ENCODE measurements around the gene GULP1.

Gene GULP1

GRCh38 chr2:188473306-188473705, 181.6 kb downstream of the GULP1 start:
- H3K36me3 ChIP-seq (ENCODE audit: control insufficient read depth, insufficient read depth, low read length): no peaks in the 10 kb centered on the region; the same call in 1 of the 2 replicates
- no peak overlapping the region for H3K9ac ChIP-seq (ENCODE audit: low read depth, low read length)
- no peak overlapping the region for H3K4me3 ChIP-seq (ENCODE audit: low read depth, low read length)
- no peaks in the 10 kb centered on the region for H3K27me3 ChIP-seq (ENCODE audit: control insufficient read depth, insufficient read depth, low read length)
- H3K9me3 ChIP-seq (ENCODE audit: control insufficient read depth, insufficient read depth, low read length): 0 out of 2 replicates have a peak, but pooled peaks cover 3% of the 10 kb centered on the region
- H3K27ac ChIP-seq (ENCODE audit: low read depth, low read length): peak overlapping the region; percentile 47
- peaks cover 42% of the 10 kb centered on the region for H3K4me1 ChIP-seq (ENCODE audit: control insufficient read depth, insufficient read depth, low read length)

DNA sequence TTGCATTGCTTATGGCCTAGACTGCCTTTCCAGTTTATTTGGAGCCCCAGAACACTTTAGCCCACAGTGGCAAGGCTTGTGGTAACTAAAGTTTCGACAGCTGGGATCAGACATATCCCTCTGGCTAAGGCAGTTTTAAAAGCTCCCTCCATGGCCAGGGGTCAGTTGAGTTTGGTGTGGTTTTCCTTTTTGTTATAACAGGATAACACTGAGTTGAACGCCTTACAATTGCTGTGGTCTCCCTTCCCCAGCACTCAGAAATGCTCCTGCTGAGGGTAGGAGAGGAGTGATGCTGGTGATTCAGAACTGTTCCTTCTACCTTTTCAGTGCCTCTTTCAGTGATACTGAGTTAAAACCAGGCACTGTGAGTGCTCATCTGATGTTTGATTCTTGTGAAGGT, 182.6 kb downstream of the GULP1 start:
- Histone ChIP-seq H3K4me1 (ENCODE audit: control insufficient read depth, insufficient read depth, low read length) (peaks cover 48% of the 10 kb centered on the region), H3K27ac (ENCODE audit: low read depth, low read length) (no peak overlapping the region), H3K4me3 (ENCODE audit: low read depth, low read length) (no peak overlapping the region), H3K9me3 (ENCODE audit: control insufficient read depth, insufficient read depth, low read length) (0 out of 2 replicates have a peak, but pooled peaks cover 3% of the 10 kb centered on the region), H3K27me3 (ENCODE audit: control insufficient read depth, insufficient read depth, low read length) (no peaks in the 10 kb centered on the region), H3K9ac (ENCODE audit: low read depth, low read length) (no peak overlapping the region), H3K36me3 (ENCODE audit: control insufficient read depth, insufficient read depth, low read length) (no peaks in the 10 kb centered on the region; the same call in 1 of the 2 replicates)

DNA sequence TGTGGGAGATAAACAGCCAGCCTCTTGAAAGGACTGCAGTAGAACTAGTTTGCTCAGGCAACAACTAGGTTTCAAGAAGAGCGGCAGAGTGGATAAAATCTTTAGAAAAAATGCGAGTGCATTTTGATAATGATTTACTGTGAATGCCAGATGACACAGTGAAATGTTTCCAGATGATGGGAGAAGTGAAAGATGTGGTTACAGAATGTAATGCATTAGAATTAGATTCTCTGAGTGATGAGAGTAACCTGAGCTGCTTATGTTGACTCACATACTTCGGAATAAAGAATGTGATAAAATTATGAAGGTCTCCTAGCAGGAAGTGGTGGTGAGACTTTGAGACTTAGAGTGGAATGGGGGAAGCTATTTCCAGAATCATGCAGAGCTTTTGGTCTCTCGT, 184.3 kb downstream of the GULP1 start:
- Histone ChIP-seq H3K9ac (ENCODE audit: low read depth, low read length) (no peak overlapping the region), H3K27ac (ENCODE audit: low read depth, low read length) (no peak overlapping the region), H3K27me3 (ENCODE audit: control insufficient read depth, insufficient read depth, low read length) (no peaks in the 10 kb centered on the region), H3K4me1 (ENCODE audit: control insufficient read depth, insufficient read depth, low read length) (peaks cover 48% of the 10 kb centered on the region), H3K4me3 (ENCODE audit: low read depth, low read length) (no peak overlapping the region), H3K9me3 (ENCODE audit: control insufficient read depth, insufficient read depth, low read length) (no peaks in the 10 kb centered on the region), H3K36me3 (ENCODE audit: control insufficient read depth, insufficient read depth, low read length) (no peaks in the 10 kb centered on the region; the same call in 1 of the 2 replicates)

DNA sequence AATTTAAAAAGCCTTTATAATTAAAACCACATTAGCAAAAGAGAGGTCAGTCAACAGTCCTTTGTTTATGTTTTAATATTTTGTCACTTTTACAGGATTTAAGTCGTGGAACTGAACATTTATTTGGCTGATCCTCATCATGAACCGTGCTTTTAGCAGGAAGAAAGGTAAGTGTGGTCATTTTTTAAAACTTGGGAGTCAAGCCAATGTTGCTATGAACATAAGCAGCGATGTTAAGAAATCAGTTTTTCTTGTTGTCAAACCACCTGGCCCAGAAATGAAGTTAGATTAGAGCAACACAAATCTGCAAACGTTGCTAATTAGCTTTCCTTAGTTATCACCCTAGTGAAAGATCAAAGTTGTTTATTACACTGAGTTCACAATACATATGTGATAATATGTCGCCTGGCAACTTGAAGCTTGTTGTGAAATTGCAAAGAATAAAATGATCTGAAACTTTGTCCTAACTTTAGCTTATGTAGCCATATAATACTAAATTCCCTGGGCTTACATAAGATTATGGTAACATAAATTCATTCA, 186.0 kb downstream of the GULP1 start:
- Histone ChIP-seq H3K9ac (ENCODE audit: low read depth, low read length) (no peak overlapping the region), H3K4me3 (ENCODE audit: low read depth, low read length) (no peak overlapping the region), H3K27me3 (ENCODE audit: control insufficient read depth, insufficient read depth, low read length) (no peaks in the 10 kb centered on the region), H3K27ac (ENCODE audit: low read depth, low read length) (peak overlapping the region; percentile 76), H3K9me3 (ENCODE audit: control insufficient read depth, insufficient read depth, low read length) (no peaks in the 10 kb centered on the region), H3K36me3 (ENCODE audit: control insufficient read depth, insufficient read depth, low read length) (no peaks in the 10 kb centered on the region; the same call in 1 of the 2 replicates), H3K4me1 (ENCODE audit: control insufficient read depth, insufficient read depth, low read length) (peaks cover 46% of the 10 kb centered on the region)

- Histone ChIP-seq H3K27me3 (ENCODE audit: control insufficient read depth, insufficient read depth, low read length) (no peaks in the 10 kb centered on the region), H3K9ac (ENCODE audit: low read depth, low read length) (no peak overlapping the region), H3K4me1 (ENCODE audit: control insufficient read depth, insufficient read depth, low read length) (peaks cover 37% of the 10 kb centered on the region), H3K36me3 (ENCODE audit: control insufficient read depth, insufficient read depth, low read length) (peaks cover 7% of the 10 kb centered on the region), H3K9me3 (ENCODE audit: control insufficient read depth, insufficient read depth, low read length) (no peaks in the 10 kb centered on the region), H3K4me3 (ENCODE audit: low read depth, low read length) (no peak overlapping the region), H3K27ac (ENCODE audit: low read depth, low read length) (peak overlapping the region; percentile 76)
Measured at GRCh38 chr2:188478724-188479123, 187.1 kb downstream of the GULP1 start.

GRCh38 chr2:188481474-188481873, 189.8 kb downstream of the GULP1 start:
- no peak overlapping the region for H3K4me3 ChIP-seq (ENCODE audit: low read depth, low read length)
- peaks cover 18% of the 10 kb centered on the region for H3K4me1 ChIP-seq (ENCODE audit: control insufficient read depth, insufficient read depth, low read length)
- H3K27ac ChIP-seq (ENCODE audit: low read depth, low read length): no peak overlapping the region
- H3K27me3 ChIP-seq (ENCODE audit: control insufficient read depth, insufficient read depth, low read length): no peaks in the 10 kb centered on the region
- no peaks in the 10 kb centered on the region for H3K9me3 ChIP-seq (ENCODE audit: control insufficient read depth, insufficient read depth, low read length)
- H3K36me3 ChIP-seq (ENCODE audit: control insufficient read depth, insufficient read depth, low read length): peaks cover 15% of the 10 kb centered on the region
- H3K9ac ChIP-seq (ENCODE audit: low read depth, low read length): no peak overlapping the region

DNA sequence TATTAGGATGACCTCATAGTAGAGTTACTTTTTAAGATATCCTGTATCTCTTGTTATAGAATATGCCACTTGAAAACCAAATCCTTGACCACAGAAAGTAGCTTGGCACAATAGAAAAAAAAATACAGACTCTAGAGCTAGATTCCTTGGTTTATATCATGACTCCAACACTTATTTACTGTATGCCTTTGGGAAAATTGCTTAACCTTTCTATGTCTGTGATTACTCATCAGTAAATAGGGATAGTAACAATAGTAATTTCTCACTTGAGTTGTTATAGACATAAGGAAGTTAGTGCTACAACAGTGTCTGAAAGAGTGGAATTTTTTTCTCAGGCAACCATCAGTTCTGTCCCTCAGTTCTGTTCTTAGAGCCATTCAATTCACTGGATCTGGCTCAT, 193.8 kb downstream of the GULP1 start:
- Histone ChIP-seq H3K27ac (ENCODE audit: low read depth, low read length) (no peak overlapping the region), H3K27me3 (ENCODE audit: control insufficient read depth, insufficient read depth, low read length) (no peaks in the 10 kb centered on the region), H3K4me1 (ENCODE audit: control insufficient read depth, insufficient read depth, low read length) (peaks cover 25% of the 10 kb centered on the region), H3K9ac (ENCODE audit: low read depth, low read length) (no peak overlapping the region), H3K9me3 (ENCODE audit: control insufficient read depth, insufficient read depth, low read length) (no peaks in the 10 kb centered on the region), H3K36me3 (ENCODE audit: control insufficient read depth, insufficient read depth, low read length) (peaks cover 19% of the 10 kb centered on the region; the same call in 1 of the 2 replicates), H3K4me3 (ENCODE audit: low read depth, low read length) (no peak overlapping the region)

DNA sequence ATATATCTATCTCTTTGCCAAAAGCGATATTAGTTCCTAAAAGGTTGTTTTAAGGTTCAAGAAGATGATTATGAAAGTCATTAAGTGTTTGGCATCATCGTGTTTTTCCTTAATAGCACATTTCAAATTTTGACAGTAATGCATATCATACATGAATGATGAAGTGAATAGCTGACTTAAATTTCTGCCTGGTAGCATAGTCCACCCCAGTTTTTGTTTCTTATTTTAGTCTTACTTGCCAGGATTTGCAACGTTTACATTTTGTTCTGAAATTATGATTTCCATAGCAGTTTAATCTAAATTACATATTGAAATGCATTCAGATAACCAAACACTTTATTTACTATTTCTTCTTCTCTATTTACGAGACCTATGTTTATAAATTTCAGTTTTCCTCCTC, 201.1 kb downstream of the GULP1 start:
- H3K9ac ChIP-seq (ENCODE audit: low read depth, low read length): no peak overlapping the region
- no peaks in the 10 kb centered on the region for H3K27me3 ChIP-seq (ENCODE audit: control insufficient read depth, insufficient read depth, low read length)
- H3K4me1 ChIP-seq (ENCODE audit: control insufficient read depth, insufficient read depth, low read length): peaks cover 33% of the 10 kb centered on the region
- H3K4me3 ChIP-seq (ENCODE audit: low read depth, low read length): no peak overlapping the region
- no peaks in the 10 kb centered on the region for H3K9me3 ChIP-seq (ENCODE audit: control insufficient read depth, insufficient read depth, low read length)
- no peaks in the 10 kb centered on the region for H3K36me3 ChIP-seq (ENCODE audit: control insufficient read depth, insufficient read depth, low read length)
- no peak overlapping the region for H3K27ac ChIP-seq (ENCODE audit: low read depth, low read length)

GRCh38 chr2:188494906-188495305, 203.2 kb downstream of the GULP1 start:
- no peak overlapping the region for H3K4me3 ChIP-seq (ENCODE audit: low read depth, low read length)
- no peak overlapping the region for H3K9ac ChIP-seq (ENCODE audit: low read depth, low read length)

DNA sequence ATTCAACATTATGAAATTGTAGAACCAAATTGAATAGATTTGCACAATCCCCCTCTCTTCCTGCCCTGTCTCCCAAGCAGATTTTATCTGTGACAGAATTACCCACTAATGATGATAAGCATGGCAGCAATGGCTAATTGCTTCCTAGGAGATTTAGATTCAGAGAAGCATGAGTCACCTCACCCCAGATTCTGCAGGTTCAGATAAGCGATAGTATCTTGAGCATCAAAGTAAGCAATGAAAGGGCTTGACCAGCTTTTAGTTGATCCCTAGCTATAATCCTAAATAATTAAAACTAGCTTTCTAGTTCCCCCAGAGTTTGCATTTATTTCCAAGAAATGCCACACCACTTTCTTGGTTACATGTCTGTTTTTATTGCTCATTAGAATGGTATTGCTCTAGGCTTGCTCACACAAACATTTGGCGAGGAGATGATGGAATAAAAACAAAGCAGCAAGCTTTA, 204.3 kb downstream of the GULP1 start:
- Histone ChIP-seq H3K9me3 (ENCODE audit: control insufficient read depth, insufficient read depth, low read length) (no peaks in the 10 kb centered on the region), H3K36me3 (ENCODE audit: control insufficient read depth, insufficient read depth, low read length) (peaks cover 3% of the 10 kb centered on the region; the same call in 1 of the 2 replicates), H3K27ac (ENCODE audit: low read depth, low read length) (no peak overlapping the region), H3K27me3 (ENCODE audit: control insufficient read depth, insufficient read depth, low read length) (no peaks in the 10 kb centered on the region), H3K4me1 (ENCODE audit: control insufficient read depth, insufficient read depth, low read length) (peaks cover 9% of the 10 kb centered on the region), H3K4me3 (ENCODE audit: low read depth, low read length) (no peak overlapping the region), H3K9ac (ENCODE audit: low read depth, low read length) (no peak overlapping the region)

More at GRCh38 chr2:188494906-188495305, 203.2 kb downstream of the GULP1 start:
- Histone ChIP-seq H3K27me3 (ENCODE audit: control insufficient read depth, insufficient read depth, low read length) (no peaks in the 10 kb centered on the region), H3K9me3 (ENCODE audit: control insufficient read depth, insufficient read depth, low read length) (no peaks in the 10 kb centered on the region), H3K36me3 (ENCODE audit: control insufficient read depth, insufficient read depth, low read length) (peaks cover 3% of the 10 kb centered on the region; the same call in 1 of the 2 replicates), H3K27ac (ENCODE audit: low read depth, low read length) (no peak overlapping the region), H3K4me1 (ENCODE audit: control insufficient read depth, insufficient read depth, low read length) (peaks cover 18% of the 10 kb centered on the region)

GRCh38 chr2:188497726-188498125, 206.1 kb downstream of the GULP1 start:
- H3K4me3 ChIP-seq (ENCODE audit: low read depth, low read length): no peak overlapping the region
- peaks cover 3% of the 10 kb centered on the region; the same call in 1 of the 2 replicates for H3K36me3 ChIP-seq (ENCODE audit: control insufficient read depth, insufficient read depth, low read length)
- no peak overlapping the region for H3K27ac ChIP-seq (ENCODE audit: low read depth, low read length)
- no peaks in the 10 kb centered on the region for H3K4me1 ChIP-seq (ENCODE audit: control insufficient read depth, insufficient read depth, low read length)
- H3K27me3 ChIP-seq (ENCODE audit: control insufficient read depth, insufficient read depth, low read length): no peaks in the 10 kb centered on the region
- no peaks in the 10 kb centered on the region for H3K9me3 ChIP-seq (ENCODE audit: control insufficient read depth, insufficient read depth, low read length)
- H3K9ac ChIP-seq (ENCODE audit: low read depth, low read length): no peak overlapping the region
